IPS DF 4.7 (cell line): Measurements from ENCODE around the gene AGAP1.

Experiments
- DNase-seq: peaks from one replicate; pipeline ENCODE4 v3.0.0-alpha.2; 2013; ENCODE audit warnings: low spot score; ENCODE audit errors: extremely low read depth

AGAP1 gene

DNA sequence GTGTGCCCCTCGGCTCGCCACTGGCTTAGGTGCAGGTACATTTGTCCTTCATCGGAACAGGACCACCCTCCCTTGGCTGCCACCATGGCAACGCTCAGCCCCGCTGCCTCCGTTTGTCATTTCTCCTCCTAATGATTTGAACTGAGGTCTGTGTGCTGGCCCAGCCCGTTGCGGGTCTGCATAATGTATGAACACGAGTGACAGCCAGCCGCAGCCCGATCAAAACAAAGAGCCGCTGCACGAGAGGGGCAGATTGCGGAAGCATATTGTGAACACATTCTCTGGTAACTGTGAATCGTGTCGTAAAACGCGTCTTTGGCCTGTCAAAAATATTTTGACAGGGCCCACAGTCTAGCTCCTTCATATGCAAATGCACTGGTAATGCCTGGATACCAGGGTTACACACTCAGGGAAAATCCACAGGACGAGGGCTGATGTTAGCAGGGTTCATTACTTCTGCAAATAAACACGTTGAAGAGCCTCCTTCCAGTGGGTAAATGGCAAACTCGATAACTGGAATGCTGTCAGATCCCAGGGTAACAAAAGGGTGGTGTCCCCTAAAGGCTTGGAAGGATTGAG is 137.0 kb downstream of the AGAP1 start:
- no peak for DNase-seq

DNA sequence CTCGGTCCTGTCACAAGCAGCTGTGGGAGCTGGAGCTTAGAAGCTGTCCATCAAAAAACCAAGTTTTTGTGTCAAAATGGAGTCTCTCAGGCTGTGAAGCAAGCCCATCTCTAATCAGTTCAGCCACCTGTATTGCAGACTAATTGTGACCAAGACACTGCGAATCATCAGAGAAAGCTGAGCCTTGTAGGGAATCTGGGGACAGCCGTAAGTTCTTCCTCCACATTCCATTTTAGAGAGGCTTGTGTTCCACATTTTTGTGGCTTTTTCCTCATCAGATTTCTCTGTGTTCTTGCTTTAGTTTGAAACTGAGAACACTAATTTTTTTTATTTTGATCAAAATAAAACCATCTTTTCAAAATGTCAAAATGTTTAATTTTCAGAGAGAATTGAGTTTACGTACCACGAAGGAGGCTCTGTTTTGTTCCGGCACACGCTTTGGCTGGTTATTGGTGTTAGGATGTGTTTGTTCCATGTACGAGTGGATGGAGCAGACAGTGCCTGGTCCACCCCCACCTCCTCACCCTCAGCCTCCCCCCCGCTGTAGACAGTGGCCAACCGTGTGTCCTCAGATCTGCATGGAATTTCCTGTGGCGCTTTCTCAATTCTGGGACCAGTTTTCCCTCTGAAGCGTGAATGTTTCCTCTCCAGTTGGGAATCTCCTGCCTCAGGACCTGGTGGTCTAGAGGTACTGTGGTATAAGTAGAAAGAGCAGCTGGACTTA is 140.8 kb downstream of the AGAP1 start:
- no peak for DNase-seq

DNA sequence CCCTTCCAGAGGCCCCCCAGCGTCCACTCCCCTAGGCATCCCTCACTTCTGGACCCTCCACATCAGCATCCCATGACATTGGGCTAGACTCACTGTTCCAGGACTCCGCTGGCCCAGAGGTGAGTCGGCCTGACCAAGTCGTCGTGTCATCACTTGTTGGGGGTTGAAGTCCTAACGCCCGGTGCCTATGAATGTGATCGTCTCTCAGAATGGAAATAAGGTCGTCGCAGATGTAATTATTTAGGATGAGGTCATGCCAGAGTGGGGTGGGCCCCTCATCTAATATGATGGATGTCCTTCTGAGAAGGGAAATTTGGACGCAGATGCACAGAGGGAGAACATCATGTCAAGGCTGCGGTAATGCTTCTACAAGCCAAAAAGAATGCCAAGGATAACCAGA is 142.7 kb downstream of the AGAP1 start:
- no peak for DNase-seq

DNA sequence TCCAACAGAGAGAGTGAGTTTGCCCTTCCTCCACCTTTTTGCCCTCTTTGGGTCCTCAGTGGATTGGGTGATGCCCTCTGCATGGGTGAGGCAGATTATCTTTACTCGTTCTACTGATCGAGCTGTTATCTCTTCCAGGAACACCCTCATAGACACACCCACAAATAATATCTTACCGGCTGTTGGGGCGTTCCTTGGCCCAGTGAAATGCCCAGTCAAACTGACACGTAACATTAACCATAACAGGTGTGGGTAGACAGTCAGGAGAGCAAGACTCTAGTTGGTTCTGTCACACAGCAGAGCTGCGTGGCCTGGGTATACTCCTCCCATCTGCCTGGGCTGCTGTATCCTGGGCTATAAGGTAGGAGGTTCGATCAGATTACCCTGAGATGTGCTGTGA is 144.1 kb downstream of the AGAP1 start:
- DNase-seq: no peak

DNA sequence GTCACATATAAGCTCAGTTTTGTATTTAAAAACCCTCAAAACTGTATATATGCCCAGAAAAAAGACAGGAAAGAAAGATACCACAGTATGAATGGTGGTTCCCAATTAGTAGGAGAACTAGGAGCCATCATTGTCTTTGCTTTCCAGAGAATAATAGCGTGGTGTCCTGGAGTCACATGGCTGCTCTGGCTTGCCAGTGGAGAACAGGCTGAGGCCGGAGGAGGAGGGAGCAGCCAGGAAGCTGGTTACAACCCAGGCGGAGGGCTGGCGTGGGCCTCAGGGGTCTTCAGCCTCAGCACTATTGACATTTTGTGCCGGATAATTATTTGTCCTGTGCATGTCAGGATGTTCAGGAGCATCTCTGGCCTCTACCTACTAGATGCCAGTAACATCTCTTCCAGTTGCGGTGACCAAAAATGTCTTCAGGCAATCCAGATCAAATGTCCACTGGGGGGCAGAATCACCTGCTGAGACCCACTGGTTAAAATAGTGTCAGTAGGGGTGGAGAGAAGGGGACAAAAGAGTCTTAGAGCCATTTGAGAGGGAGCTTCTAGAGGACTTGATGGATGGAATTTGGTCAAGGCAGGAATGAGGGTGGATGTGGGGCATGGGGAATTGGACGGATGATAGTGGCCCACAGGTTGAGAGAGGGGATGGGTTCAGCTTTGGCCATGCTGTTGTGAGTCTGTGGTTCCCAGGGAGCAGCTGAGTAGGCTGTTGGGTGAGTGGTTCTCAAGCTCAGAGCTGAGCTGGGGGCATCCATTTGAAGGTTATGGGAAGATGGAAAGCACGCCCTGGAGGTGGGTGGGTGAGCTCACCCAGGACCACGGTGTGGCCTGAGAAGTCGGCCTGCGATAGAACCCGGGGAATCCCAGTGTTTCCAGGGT is 144.9 kb downstream of the AGAP1 start:
- DNase-seq: no peak

DNA sequence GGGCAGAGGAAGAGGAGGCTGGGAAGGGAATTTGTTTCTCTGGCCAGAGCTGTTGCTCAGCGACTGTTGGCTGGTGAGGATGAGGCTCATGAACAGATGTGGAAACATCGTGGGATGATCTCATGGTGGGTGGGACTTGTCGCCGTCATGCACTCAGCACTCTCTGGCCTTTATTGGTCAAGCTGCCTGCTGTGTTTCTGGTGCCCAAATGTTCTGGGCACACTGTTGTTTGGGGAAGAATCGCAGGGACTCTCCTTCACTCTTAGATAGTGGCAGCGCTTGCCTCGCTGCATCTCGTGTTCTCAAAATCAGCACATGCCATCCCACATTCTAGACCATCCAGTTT is 145.6 kb downstream of the AGAP1 start:
- DNase-seq: no peak

DNA sequence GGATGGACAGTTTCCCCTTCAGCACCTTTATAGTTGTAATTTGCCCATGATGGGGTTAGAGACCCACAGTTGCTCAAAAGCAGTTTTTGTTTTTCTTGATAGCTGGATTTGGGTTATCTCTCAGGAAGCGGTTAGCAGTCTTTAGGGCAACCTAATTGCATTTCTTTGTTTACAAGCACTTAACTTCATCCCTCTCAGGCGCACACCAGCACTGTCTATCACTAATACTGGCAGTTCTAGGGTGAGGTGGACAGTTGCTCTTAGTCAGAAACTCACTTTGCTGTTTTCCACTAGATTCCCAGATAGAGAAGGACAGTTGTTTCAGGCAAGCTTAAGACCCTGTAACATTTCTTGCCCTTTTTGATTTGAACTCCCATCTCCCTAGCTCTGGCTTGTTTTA is 146.0 kb downstream of the AGAP1 start:
- no peak for DNase-seq

DNA sequence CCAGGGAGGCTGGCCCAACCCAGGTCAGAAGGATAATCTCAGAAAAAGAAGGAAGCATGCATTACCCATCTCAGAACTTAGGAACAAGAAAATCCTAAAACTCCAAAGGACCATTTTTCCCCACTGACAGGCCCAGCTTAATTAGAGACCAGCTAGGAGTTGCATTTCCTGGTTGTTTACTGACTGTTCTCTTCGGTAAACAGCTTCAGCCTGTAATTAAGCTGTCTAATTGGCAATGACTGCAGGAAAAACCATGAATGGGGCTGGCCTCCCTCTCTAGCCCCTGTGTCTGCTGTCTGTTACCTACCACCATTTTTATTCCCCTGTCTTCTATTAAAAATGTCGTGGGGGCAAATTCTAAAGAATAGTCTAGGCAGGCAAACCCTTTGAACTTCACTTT is 146.5 kb downstream of the AGAP1 start:
- DNase-seq: no peak

DNA sequence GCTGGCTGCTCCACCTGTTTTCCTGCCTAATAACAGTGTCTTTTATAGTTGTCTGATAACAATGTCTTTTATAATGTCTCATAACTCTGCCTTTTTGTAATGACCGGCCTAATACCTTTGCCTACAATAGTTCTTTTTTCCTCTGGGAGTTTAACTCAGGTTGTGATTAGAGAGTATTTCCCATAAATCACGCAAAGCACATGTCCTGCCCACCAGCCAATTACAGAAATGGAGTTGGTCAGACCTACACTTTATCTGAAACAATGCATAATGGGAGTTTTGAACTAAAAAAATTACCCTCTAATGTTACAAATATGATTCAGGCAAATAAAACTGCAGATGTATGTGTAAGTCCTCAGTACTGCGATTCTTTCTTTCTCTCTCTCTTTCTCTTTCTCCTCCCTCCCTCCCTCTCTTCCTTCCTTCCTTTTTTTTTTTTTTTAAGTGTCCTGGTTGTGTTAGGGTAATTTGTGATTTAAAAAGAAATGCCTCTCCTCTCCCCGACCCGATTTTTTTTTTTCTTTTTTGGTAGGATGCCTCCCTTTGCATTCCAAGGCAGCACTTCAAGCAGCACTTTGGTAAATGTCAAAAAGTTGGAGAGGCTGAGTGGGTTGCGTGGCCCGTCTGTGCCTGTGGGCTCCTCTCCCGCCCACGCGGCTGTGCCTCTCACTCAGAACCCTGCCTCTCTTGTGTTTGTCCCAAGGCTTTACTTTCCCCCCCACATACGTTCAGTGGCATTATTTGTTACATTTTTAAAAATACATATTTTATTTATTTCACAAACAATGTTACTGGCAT is 147.3 kb downstream of the AGAP1 start:
- DNase-seq: no peak

DNA sequence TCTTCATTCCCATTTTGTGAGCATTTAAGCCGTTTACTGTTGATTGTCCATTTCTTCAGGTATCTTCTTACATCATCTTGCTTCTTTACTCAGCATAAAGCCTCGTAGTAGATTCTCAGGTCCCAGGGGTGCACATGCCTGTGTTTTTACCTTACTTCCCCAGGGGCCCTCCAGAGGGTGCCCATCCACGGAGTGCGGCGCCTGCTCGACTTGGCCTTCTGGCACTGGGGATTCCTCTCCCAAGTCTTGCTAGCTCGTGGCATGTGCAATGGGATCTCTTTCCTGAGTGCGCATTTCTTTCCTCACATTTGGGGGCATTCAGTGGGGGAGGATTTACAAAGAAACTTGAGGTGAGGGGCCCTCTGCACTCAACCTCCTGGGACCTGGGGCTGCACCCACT is 148.1 kb downstream of the AGAP1 start:
- DNase-seq: no peak

DNA sequence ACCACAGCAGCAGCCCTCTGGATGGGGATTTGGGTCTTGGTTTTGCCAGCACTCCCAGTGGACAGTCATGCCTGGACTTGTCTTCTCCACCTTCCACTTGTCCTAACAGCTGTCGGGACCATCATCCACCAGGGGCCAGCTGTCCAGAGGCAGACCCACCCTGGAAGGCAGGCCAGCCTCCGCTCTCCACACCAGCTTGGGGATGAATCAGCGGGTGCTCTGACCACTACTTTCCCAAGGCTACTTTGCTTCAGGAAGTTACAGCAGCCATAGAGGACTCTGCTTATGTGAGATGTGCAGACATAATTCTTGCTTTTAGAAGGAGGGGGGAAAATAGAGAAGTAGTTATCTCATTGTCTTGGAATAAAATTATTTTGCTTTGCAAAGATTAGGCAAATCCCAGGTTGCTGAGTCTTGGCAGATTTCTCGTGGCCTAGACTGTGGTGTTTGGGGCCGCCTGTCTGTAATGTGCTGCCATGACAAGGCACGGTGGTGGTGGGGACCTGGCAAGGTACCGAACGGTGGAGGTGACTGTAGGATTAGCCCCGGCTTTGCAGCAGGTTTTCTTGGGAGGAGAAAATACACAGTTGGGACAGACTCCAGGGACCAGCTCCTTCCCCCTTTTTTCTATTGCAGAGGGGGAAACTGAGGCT is 148.7 kb downstream of the AGAP1 start:
- no peak for DNase-seq

DNA sequence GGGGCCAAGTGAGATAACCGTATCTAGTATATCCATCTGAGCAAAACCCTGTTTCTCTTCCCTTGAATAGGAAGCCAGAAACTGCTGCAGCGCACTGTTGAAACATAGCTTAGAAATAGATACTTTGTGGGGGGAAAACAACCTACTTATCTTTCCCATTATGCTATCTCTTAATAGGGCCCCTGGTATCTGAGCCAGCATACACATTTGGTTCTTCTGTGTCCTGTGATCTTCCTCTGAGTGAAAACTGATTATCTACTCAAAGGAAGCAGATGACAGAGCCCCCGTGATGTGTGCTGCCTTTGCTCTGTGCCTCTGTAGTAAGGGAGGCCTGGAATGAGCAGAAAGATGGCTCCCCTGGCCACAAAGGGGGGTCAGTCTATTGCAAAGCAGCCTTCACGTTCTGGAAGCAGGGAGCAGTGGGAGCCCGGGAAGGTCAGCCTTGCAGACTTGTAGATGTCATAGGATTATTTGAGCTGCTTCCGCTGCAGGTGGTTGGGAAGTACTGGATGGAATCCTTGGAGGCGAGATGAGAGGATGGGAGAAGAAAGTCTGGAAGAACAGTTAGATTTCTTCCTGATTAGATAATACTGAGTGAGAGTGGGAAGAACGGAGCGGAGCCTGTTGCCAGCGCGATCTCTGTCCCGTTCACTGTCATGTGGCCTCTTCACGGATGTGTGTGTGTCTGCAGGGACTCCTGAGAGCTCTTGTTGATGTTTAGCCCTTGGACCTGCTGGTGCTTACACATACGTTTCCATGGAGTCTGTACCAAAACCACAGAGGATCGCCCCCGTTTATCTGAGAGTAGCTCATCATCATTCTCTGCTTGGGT is 150.1 kb downstream of the AGAP1 start:
- no peak for DNase-seq

DNA sequence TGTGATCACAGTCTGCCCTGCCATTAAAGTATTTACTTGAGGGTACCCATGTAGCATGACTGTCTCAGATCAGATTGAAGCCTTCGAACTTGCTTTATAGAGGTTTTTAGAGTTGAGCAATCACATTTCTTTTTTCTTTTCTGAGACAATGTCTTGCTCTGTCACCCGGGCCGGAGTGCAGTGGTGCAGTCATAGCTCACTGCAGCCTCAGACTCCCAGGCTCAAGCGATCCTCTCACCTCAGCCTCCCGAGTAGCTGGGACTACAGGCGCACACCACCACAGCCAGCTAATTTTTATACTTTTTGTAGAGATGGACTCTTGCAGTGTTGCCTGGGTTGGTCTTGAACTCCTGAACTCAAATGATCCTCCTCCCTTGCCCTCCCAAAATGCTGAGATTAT is 153.4 kb downstream of the AGAP1 start:
- no peak for DNase-seq

DNA sequence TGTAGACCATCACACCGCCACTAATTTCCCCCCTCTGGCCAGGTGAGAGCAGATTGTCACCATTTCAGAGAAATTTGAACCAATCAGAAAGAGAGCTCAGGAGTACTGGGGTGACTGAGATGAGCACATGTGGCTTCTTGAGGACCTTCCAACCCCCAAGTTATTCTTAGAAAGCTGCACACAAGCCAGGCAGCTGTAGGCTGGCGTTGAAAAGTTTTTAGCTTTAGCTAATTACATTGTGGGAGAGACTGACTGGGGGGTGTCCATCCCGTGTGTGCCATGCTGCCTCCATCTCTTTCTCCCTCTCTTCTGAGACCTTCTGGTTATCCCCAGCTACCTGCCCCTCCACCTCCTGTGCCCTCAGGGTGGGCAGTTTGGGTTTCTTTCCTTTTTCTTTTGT is 154.0 kb downstream of the AGAP1 start:
- no peak for DNase-seq

DNA sequence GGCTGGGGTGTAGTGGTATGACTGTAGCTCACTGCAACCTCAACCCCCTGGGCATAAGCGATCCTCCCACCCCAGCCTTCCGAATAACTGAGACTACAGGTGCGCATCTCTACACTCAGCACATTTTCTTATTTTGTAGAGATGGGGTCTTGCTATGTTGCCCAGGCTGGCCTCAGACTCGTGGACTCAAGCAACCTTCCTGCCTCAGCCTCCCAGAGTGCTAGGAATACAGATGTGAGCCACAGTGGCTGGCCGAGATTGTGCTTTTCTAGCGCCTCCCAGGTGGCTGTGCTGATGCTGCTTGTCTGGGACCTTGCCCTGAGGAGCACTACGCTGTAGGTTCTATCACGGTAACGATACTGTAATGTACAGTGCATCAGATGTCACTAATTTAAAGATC is 155.6 kb downstream of the AGAP1 start:
- DNase-seq: no peak

DNA sequence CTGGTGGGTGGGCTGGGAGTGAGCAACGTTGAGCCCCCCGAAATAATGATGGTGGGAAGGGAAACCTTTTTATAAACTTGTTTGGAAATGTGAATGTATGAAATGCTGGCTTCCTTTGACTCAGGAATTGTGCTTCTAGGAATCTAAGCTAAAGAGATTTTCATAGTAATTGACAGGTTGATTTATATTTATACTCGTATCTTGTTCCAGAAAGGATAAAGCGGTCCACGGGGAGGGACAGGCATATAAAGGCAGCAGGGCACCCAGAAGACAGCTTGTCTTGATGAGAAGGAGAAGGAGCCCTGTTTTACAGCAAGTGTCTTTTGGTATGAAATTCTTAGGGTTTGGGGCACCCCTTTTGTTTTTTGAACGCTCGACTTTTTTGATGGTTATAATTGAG is 157.8 kb downstream of the AGAP1 start:
- DNase-seq: no peak

DNA sequence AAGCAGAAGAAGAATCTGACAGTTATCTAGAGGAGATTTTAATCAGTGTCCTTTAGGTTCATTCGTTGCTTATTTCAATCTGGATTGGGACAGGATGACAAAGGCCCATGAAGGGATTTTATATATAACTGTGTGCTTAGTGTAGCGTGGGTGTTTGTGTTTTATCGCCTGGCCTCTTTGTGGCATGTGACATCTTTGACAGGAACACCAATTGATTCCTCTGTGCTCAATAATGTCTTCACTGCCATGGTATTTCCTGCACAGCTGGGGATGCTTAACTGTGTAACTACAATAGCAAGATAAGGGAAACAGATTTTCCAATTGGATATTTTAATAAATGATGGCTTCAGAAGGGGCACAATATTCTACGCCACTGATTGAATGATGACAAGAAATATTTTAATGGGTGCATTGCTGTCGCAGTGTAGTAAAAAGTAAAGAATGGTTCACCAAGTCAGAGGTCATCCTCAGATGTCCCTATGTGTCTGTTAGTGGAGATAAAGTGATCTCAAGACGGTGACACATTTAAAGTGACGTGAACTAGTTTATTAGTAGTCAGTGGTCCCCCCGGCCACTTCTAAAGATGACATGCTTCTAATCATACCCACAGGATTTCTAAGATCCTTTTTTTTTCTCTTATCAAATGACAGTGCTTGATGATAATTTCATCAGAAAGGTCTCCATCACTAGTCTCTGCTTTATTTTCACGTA is 160.4 kb downstream of the AGAP1 start:
- no peak for DNase-seq

DNA sequence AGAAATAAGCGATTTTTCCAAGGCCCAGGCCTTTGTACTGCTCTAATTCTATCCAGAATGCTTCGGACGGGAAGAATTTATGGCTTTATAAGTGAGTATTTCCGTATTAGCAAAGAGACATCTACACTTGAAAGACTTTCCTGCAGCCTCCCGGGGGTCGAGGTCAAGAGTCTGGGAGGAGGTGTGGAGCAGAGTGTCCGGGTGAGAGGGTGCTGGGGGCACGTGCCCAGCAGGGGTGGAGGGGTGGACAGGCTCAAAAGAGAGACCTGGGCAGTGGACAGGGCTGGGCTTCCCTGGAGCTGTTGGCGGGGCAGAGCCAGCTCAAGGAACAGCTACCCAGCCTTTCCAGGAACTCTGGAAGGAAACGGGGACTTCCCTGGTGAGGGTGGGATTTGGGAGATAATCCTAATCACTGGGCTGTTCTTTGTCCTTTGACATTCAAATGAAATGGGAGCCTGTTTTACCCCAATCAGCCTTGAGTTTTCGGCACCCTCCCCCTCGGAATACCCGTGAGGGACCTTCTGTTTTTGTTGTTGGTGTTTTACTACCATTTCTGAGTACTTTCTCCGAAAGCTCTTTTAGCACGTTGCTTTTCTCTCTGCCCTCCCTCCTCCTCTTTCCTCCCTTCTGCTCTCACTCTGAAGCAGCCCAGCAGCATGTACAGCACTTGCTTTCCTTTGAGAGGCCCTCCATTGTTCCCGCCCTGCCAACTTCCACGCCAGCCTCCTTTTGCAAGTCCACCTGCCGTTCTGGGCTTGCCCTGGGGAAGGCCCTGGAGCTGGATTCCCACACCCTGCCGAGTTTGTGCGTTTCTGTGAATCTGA is 164.7 kb downstream of the AGAP1 start:
- DNase-seq: no peak

DNA sequence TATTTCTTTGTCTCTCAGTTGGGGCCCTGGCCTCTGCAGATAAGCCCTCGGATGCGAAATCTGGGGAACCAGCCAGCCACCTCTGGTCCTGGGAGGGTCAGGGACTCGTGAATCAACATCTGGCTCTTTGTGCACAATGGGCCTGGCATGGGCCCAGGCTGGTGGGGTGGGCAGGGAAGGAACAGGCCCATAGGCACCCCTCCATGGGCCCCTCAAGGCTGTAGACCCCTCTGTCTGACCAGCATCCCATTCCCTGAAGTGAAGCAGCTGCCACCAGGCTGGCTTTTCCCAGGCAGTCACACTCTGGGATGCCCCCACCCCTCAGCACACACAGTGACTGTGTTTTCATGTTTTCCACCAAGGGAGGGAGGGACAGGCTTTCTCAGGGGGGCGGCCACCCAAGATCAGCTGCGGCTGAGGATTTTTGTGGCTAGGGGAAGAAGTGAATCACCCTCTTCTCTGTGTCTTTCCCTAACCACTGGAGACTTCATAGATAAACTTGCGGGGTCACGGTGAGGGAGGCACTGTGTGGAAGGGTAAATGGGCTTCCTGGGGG is 166.0 kb downstream of the AGAP1 start:
- DNase-seq: no peak
